ENCODE data around the gene DST.
"Not testable (repeated sequence)": the region's sequence is repeated elsewhere in the genome, so short reads cannot be mapped to it uniquely, and the experiment has no call there.

The DST gene

DNA sequence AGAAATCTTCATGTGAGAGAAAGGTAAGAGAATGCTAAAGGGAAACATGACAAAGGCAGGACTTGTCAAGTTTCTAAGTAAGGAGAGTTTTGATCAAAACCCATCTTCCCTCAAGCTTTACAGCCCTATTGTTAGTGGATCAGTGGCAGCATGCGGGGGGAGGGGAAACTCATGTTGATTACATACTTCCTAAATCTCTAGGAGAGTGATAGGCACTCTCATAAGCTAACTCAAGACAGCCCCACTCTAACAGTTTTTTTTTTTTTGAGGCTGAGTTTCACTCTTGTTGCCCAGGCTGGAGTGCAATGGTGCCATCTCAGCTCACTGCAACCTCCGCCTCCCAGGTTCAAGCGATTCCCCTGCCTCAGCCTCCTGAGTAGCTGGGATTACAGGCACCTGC lies 18.6 kb upstream of the DST start:
- not testable (repeated sequence) for DNase-seq (ENCODE audit: low spot score)

DNA sequence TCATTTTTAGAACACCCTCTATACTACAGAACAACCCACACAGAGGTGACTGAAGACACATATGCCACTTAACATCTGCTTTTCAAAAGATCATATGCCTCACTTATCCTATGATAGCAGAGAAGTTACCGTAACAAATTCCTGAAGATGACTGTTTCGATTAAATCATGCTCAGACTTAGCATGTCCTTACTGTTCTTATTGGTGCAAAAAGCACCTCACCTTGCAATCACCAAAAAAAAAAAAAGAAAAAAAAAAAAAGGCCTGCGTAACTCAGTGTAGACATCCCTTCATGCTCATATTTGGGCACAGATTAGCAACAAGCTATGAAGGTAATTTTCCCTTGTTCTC lies 17.7 kb upstream of the DST start:
- DNase-seq (ENCODE audit: low spot score), result no peak

DNA sequence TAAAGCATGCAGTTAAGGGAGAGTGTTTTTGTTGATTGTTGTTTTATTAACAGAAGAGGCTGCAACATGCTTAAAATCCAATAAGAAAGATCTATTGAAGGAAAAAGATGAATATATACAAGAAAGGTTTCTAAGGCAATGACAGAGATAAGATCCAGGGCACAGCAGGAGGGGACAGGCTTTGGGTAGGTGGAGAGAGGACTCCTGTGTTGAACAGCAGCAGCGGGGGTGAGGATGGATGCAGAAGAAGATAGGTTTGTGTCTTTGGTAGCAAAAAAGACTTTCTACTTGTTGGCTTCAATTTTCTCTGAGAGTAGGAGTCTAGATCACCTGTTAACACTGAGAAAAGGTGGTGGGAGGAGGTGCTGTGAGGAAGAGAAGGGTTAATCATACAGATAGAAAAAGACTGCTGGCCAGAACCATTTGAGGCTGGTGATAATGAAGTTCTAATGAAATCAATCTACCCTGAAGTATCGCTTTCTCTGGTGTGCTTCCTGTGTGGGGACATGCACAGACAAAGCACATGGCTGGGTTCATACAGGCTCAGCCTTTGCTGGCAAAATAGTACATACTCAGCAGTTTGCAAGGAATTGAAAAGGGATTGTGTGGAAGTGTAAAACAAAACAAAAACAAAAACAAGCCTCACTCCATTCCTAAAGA lies 17.2 kb upstream of the DST start:
- no peak for DNase-seq (ENCODE audit: low spot score)

DNA sequence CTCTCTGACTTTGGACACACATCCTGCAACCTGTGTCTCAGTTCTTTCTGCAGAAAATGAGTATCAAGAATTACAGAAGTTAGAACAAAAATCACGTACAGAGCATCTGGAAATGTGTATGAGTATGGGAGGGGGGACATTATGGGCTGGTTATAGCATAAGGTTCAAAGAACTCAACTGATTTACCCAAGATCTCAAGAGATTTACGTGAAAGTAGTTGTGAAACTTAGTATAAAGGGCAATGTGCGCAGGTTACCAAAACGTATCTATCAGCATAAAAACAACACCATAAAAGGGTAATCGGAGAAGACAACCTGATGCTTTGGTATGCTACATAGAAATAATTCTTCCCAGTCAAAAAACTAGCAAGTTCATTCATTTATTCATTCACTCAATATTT lies 15.6 kb upstream of the DST start:
- DNase-seq (ENCODE audit: low spot score), result no peak

DNA sequence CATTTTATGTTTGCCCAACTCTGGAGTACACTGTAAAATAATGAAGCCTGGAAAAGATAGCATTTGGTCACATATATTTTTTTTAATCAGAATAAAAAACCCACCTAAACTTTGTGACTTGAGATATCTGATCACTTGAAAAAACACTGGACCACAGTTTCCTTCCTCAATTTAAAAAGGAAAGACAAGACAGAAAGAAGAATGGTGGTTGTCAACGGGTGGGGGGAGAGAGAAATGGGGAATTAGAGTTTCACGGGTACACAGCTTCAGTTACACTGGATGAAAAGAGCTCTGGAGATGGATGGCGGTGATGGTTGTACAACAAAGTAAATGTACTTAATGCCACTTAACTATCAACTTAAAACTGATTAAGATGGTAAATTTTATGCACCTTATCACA lies 14.7 kb upstream of the DST start:
- no peak for DNase-seq (ENCODE audit: low spot score)

DNA sequence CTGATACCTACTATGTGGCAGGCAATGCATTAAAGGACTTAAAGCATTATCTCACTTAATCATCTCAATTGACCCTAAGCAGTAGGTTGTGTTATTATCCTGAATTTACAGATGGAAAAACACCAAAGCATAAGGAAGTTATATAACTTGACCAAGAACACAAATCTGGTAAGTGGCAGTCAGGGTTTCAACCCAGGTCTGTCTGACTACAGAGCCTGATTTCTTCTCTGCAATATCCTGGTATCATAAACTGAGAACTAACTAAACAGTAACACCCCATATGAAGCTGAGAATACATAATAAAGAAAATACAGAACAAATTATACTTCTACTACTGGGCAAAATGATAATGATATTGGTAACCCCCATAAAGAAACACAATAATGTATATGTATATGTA lies 13.8 kb upstream of the DST start:
- no peak for DNase-seq (ENCODE audit: low spot score)

DNA sequence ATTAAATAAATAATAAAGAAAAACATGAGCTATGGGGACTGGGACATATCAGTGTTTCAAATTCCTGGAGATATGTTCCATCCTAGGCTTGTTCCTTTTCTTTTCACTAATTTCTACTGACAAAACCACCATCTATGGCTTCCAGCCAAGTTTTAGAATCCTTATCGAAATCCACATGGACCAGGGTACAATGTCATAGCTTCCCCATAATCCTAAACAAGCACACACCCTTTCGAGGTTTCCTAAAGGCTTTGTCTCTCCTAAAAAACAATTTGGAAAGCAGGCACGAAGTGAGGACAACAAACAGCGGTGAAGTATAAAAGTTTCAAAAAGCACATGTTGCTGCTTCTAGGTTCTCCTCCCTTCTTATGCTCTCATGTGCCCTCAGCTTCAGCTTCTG lies 13.3 kb upstream of the DST start:
- DNase-seq (ENCODE audit: low spot score), result no peak

DNA sequence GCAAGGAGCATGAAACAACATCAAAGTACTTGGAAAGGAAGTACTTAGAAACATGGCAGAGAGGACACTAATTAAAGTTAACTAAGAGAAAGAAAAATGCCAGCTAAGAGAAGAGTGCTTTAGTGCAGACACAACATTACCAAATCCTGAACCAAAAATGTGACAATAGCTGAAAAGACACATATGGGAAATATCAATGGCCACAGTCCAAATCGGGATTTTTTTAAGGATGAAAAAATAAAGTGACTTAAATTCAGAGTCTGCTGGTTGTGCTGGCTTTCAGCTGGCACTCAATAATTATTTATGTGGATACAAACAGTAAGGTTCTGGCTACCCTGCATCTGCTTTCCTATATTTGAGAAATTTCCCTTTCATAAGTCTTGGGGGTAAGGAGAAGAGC lies 12.6 kb upstream of the DST start:
- no peak for DNase-seq (ENCODE audit: low spot score)

DNA sequence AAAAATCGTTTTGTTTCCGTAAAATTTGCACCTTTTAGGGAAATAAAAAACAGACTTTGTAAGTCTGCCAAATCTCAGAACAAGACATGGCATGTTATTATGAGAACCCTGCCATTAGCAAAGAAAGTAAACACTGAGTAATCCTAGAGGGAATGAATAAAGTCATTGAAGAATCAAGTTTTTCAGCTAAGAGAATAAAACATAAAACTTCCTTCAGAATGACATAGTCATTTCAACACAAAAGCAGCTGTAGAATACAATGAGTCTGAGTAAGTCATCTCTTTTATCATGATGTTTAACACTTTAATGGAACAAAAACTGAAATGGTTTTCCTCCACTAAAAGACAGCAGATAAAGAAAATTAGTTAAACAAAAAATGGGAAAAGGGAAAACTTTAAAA lies 10.3 kb upstream of the DST start:
- DNase-seq (ENCODE audit: low spot score), result peak; percentile 15

DNA sequence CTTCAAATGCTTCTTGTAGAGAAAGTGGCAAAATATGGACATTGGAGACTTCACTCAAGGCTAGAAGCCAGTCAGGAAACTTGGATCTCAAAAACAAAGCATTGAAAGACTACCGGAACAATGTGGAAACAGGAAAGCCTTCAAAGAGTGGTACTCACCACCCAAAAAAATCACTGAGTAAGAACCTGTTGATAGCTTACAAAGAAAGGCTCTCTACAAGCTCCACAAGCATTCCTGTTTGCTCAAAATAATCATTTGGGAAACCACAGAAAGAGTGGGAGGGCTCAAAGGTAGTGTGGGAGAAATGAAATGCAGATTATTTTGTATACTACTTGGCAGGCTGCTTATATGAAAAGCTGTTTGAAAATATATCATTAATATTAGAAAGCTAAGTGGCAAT lies 9.5 kb upstream of the DST start:
- DNase-seq (ENCODE audit: low spot score), result no peak

DNA sequence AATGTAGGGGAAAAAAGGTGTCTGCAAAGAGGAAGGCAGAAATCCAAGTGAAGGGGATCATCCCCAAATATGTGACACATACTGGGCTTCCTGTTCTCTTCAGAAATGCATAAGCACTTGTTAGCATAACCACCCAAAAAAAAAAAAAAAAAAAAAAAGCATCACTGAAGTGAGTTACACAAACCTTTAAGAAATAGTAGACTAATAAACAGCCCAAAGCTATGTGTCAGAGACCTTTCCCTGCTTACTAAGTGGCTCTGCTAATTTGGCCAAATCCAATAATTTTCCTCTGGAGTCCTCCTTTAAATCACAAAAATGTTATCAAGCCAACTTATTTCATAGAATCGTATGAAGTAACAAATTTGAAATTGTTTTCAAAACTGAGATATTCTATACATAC lies 7.5 kb upstream of the DST start:
- DNase-seq (ENCODE audit: low spot score), result no peak

DNA sequence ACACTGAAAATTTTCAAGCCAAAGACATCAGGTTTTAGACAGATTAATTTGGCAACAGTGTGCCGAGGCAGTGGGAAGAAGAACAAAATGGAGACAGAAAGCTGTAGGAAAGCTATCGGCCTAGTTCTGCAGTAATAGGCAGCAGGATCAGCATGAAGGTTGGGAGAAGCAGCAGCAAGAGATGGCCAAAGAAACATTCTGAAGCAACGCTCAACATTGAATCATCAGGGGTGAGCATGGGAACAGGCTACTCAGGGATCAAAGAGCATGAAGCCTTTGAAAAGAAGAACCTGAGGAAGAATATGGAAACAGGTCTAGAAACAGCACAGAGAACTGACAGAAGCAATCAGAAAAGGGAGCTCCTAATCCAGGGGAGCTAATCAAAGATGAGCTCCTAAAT lies 7.1 kb upstream of the DST start:
- DNase-seq (ENCODE audit: low spot score), result peak; percentile 12

DNA sequence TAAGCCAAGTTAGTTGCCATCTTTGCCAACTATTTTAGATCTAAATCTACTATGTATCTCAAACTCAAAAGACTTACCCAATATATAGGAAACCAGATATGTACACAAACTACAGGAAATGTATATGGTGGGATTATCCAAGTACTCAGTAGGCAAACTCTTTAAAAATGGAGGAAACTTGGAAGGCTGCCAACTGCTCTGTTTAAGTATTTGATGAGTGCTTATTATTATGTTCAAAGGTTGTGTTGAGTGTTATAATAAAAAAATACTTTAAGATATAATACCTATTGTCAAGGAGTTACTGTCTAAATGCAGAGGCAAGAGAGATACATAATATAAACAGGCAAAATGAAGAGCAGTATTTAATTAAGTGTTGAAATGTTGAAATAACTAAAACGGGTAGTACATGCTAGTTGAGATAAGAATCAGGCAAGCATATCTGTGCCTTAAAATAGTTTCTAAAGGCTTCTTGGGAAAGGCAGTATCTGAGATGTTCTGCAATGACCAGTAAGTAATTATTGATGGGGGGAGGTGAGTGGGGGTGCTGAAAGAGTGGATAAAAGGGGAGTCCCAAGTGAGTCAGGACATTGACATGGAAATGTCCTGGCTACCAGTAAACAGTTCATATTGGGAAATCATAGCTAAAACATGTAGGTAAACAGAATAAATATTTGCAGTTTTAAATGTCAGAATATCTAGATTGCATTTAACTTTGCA lies 6.5 kb upstream of the DST start:
- DNase-seq (ENCODE audit: low spot score), result peak; percentile 9

DNA sequence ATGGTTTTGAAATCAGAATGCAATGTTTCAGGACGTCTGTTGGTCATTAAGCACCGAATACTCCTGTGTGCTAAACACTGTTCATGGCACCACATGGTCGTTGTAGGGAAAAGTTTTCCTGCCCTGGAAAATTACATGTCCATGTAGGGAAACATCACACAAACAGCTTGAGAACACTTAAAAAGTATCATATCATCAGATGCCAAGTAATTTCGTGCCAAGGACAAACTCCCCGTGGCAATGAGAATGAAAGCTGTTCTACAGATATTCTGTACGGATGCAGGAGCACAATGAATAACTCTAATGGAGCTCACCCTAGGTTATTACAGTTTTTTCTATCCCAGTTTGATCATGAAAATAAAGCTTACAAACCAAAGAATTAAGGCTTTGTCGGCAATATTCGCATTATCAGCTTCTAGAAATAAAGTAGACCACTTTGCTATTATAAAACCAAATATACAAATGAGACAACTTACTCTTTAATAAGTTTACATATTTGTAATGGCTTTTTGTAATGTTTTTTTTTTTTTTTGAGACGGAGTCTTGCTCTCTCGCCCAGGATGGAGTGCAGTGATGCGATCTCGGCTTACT lies 4.6 kb upstream of the DST start:
- no peak for DNase-seq (ENCODE audit: low spot score)

DNA sequence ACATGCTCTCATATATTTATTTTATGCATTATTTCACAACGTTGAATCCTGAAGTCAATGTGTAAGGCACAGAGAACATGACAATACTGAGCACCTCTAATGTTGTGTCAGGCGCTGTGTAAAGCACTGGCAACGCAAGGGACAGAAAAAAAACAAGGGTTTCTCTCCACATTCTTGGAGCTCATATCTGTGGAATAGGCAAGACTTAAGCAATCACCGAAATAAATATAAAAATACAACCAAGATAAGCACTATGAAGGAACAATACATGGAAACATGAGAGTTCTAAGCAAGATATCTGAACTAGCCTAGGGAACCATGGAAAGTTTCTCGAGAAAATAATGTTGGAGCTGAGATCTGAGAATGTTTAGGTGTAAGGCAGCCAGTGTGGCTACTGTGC lies 1.7 kb upstream of the DST start:
- DNase-seq (ENCODE audit: low spot score), result no peak

DNA sequence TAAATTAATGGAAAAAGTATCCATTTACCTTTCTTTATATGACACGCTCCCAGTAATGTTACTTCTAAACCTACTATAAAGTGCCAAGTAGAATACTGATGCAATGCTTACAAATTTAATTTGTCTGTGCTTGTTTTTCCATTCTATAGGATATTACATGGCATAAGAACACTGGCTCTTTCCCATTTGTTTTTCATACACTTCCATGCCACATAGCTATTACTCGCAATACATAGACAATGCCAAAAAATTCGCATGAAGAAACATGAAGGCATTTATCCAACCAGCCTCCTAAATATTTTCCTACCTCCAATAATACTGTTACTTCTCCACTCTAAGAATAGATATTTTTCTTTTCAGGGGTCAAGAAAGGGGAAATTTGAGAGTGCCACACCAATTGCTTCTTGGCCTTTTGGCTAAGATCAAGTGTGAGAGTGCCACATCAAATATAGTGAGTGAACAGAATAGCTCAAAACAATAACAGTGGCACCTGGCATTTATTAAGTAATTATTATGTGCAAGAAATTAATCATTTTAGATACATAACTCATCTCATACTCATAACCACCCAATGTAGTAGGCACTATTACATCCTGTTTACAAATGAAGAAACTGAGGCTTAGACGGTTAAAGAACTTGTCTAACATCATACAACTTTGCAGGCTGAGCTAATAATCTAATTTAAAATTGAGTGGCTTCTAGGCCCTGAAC lies 845 bp upstream of the DST start:
- no peak for DNase-seq (ENCODE audit: low spot score)

DNA sequence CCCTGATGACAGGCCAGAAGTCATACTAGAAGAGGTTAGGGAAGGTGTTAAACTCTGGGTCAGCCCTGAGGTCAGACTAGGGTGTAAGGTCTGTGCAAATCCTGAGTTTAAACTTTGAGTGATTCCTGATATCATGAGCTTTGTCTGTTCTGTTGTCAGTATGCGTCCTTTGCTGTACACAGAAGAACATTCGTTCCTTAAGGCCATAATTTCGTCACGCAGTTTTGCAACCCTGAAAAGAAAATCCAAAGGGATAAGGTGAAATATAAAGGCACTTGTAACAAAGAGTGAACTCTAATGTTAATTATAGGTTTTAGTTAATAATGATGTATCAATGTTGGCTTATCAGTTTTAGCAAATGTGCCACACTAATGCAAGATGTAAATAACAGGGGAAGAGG lies 2.3 kb downstream of the DST start:
- no peak for DNase-seq (ENCODE audit: low spot score)

DNA sequence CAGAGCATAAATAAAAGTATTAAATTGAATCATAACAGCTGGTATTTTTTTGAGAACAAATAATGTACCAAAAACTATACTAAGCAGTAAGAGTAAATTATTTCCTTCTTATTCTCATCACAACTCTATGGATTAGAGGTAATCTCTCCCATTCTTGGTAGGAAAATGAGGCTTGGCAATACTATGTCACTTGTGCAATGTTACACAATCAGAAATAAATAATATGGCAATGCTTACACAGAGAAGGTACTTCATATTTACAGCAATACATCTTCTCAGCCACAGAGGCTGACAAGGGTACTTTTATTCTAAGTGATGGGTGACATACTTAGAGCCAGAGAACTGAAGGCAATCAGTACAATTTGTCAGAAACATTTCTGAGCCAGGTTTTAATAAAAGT lies 3.9 kb downstream of the DST start:
- DNase-seq (ENCODE audit: low spot score), result no peak

DNA sequence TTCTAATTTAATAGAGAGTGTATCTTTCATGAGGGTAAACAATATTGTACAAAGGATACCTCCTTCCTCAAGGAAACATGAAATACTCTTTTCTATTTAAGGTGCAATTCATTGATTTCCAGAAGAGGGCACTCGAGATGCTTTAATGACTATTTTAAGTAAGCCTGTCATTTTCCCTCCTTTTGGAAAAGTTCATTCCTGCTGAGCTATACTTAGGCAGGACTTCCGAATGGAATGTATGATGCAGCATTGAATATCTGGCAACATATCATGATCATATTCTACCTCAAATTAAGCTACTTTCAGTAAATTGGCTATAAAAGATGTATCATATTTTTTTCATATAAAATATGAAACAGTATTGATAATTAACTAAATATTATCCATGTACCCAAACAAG lies 5.0 kb downstream of the DST start:
- DNase-seq (ENCODE audit: low spot score), result peak; percentile 17

DNA sequence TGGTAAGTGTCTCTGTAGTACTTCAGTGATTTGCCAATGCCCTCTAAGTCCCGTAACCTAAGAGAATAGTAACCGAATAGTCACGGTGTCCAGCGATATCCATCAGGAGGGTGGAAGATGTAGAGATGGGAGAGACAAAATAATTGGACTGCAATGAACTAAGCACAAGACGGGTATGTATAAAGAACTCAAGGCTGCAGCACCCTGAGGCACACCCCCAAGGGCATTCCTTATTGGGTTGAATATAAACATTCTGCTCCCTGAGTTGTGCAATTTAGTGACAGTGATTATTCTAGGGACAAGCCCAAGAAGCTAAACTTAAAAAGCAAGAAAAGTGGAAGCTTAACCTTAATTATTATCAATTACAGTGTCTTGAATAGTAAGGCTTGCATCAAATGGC lies 14.6 kb downstream of the DST start:
- peak; percentile 5 for DNase-seq (ENCODE audit: low spot score)

DNA sequence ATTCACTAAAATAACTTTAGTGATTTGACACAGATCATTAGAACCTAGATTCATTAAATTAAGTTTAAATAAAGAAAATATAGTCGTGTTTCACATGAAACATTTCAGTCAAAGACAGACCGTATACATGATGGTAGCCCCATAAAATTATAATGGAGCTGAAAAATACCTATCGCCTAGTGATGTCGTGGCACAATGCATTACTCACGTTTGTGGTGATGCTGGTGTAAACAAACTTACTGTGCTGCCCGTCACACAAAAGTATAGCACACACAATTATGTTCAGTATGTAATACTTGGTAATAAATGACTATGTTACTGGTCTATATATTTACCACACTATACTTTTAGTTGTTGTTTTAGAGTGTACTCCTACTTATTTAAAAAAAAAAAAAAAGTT lies 17.3 kb downstream of the DST start:
- DNase-seq (ENCODE audit: low spot score), result no peak

DNA sequence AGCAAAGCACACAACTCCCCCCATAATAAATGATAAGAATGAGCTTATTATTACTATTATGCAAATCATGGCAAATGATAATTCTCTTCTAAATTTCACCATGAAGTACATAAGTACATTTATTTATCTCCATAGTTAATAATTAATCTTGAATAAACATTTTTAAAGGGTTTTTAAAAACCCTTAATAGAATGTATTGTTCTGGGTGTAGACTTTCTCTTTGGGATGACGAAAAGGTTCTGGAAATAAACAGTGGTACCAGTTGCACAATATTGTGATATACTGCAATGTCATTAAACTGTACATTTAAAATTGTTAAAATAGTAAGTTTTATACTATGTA lies 18.0 kb downstream of the DST start:
- DNase-seq (ENCODE audit: low spot score), result no peak

DNA sequence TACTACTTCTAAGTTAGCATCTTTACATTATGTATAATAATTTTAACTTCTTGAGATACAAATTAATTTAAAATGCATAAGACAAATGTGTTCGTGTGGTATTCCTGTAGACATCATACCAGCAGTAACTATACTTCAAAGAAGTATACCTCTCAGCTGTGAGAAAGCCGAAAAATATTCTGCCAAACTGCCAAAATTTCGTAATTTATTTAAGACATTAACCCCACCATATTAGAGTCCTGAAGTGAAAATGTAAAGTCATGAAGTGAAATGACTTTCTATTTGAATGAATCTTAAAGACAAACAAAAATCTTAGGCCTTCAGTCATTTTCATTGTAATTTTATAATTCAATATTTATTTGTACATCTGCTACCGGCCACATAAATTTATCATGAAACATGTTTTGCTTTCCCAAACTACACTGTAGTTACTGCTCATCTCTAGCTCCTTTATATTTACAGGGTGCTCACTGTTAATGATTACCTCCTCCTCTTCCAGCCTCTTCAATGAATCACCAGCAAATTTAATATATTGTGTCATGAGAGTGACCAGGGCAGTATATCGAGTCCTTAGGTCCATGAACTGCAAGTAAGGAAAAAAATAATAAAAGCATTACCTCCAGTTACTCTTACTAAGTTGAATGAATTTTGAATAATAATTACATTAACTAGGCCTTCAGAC lies 18.5 kb downstream of the DST start:
- no peak for DNase-seq (ENCODE audit: low spot score)
